GM19397 (cell line): ENCODE results near the gene PIK3C2G.

Experiments
- ATAC-seq: cut with Tn5 transposase; IDR thresholded peaks from one replicate; pipeline ENCODE4 v1.9.1; 2021; ENCODE audit warnings: mild to moderate bottlenecking, moderate library complexity; ENCODE audit not compliant: unreplicated experiment

The PIK3C2G gene

DNA sequence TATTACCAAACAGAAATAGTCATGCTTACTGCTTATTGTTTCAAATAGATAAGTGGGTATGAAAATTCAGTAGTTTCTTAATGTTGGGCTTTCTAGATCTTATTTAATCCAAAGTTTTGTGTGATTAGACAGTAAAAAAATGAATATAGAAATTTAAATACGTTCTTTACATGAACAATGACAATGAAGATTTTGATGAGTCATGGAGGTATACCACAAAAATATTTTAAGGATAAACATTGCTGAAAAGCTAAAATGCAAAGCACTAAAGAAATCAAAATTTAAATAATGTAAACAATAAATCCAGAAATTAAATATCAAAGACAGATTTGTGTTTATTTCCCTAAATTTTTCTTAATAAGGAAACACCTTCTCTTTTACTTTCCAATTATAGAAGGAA, 78.3 kb downstream of the PIK3C2G start:
- no peak for ATAC-seq

DNA sequence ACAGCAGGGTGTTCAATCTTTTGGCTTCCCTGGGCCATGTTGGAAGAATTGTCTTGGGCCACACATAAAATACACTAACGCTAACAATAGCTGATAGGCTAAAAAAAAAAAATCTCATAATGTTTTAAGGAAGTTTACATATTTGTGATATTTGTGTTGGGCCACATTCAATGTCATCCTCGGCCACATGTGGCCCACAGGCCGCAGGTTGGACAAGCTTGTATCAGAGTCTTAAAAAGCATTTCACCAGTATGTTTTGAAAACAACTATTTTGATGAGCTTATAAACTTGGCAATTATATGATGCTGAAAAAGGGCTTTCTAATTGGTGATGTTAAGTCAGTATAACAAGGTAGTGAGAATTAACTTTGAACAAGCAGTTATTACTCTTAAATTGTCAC, 78.9 kb downstream of the PIK3C2G start:
- ATAC-seq, result no peak

GRCh38 chr12:18340786-18341185, 79.5 kb downstream of the PIK3C2G start:
- no peak for ATAC-seq

GRCh38 chr12:18343708-18344107, 82.4 kb downstream of the PIK3C2G start:
- no peak for ATAC-seq

- no peak for ATAC-seq
These were observed 83.9 kb downstream of the PIK3C2G start for GRCh38 chr12:18345021-18345735.

GRCh38 chr12:18352312-18352711, 91.0 kb downstream of the PIK3C2G start:
- ATAC-seq, result no peak

- ATAC-seq, result no peak
These were observed 94.1 kb downstream of the PIK3C2G start for GRCh38 chr12:18355429-18355828.

GRCh38 chr12:18358077-18358476, 96.8 kb downstream of the PIK3C2G start:
- no peak for ATAC-seq

- no peak for ATAC-seq
These were observed 97.6 kb downstream of the PIK3C2G start for GRCh38 chr12:18358930-18359329.

GRCh38 chr12:18361433-18361832, 100.1 kb downstream of the PIK3C2G start:
- ATAC-seq, result no peak

DNA sequence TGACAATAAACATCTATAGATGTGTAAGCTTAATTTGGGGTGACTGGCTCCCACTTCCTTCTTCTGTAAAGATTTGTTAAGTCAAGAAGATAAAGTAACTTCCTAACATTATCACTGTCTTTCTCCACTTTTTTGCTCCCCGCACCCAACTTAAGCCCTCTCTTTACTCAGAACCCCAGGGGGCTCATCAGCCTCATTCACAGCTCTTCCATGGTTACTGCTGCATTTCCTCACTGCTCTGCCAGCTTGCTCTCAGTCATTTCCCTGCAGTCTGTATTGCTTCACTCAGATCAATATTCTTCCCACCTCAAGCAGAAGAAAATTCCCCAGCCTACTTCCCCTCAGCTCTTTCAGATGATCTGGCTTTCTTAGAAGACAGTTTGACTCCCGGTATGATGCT, 102.0 kb downstream of the PIK3C2G start:
- ATAC-seq, result no peak

- no peak for ATAC-seq
These were observed 107.3 kb downstream of the PIK3C2G start for GRCh38 chr12:18368594-18368993.

DNA sequence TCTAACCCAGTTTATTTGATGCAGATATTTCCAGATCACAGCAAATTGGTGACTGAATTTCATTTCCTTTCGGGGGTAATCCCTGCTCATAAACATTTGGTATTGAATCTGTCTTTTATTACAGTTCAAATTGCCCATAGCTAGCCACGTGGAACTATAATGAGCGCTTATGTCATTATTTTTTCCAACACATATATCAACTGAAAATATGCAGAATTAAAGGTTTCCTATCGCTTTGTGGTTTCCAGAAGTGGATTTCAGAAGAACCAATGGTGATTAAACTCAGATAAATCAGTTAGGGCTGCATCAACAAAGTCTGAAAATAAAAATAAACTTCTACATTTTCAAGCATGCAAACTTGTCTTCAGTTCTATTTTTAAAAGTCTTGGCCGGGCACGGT, 111.9 kb downstream of the PIK3C2G start:
- no peak for ATAC-seq

DNA sequence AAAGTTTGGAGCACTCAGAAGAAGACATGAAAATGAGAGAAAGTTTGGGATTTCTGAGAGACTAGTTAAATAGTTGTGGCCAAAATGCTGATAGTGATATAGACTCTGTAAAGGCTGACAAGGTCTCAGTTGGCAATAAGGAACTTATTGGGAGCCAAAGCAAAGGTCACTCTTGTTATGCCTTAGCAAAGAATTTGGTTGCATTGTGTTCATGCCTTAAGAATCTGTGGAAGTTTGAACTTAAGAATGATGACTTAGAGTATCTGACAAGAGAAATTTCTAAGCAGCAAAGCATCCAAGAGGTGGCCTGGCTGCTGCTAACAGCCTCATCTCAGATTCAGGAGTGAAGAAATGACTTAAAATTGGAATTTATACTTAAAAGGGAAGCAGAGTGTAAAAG, 113.8 kb downstream of the PIK3C2G start:
- no peak for ATAC-seq

DNA sequence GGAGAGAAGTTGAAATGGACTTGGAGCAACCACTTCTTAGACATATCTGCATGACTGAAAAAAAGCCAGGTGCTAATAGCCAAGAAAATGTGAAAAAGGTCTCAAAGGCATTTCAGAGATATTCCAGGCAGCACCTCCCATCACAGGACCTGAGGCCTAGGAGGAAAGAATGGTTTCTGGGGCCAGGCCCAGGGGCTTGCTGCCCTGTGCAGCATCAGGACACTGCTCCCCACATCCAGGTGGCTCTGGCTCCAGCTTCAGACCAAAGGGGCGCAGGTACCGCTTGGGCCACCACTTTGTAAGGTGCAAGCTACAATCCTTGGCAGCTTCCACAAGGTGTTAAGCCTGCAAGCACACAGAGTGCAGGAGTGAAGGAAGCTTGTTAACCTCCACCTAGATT, 114.3 kb downstream of the PIK3C2G start:
- no peak for ATAC-seq

GRCh38 chr12:18382236-18382885, 121.0 kb downstream of the PIK3C2G start:
- ATAC-seq, result no peak

GRCh38 chr12:18383203-18383602, 121.9 kb downstream of the PIK3C2G start:
- no peak for ATAC-seq

DNA sequence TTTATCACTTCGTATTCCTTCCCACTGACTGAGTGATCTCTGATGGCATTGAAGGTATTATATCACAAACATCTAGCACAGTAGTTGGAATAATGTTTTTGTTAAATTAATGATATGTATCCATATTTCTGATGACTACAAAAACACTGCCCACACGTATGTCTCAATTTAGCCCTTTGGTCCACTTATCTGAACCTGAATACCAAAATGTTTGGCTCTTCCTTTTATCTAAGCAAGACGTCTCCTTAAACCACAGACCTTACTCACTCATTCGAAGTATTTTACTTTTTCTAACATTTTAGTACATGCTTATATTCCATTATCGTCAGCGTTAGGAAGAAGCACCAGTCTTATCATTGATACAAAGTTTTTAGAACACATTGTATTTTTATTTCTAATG, 126.4 kb downstream of the PIK3C2G start:
- no peak for ATAC-seq

- ATAC-seq, result no peak
These were observed 128.5 kb downstream of the PIK3C2G start for GRCh38 chr12:18389820-18390219.

DNA sequence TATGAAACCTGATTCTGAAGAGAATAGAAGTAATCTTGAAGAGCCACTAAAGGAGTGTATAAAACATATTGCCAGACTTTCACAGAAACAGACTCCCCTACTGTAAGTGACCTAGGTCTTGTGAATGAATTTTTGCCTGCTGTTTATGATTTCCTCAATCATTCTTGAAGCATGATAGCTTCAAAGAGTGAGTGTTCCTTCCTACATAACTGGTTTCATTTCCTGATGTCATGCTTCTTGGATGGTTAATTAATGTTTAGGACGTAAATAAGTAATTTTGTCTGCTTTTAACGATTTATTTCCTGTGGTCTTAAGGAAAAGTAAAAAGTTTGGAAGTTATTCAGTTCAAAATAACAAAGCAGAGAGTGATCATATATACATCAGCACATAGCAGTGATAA, 129.8 kb downstream of the PIK3C2G start:
- ATAC-seq, result no peak

GRCh38 chr12:18394742-18395141, 133.4 kb downstream of the PIK3C2G start:
- ATAC-seq, result no peak

GRCh38 chr12:18400186-18400585, 138.9 kb downstream of the PIK3C2G start:
- ATAC-seq, result no peak
